Esophagus muscularis mucosa (tissue), 4 donors: ENCODE measurements around the gene MSN. TPM values are rescaled to one million over a fixed set of nuclear protein-coding genes. Genes with fewer than 3 reads are reported as not detected.

Source experiments
- DNase-seq: peaks from one replicate; pipeline ENCODE4 v3.0.0-alpha.2; 2017; ENCODE audit errors: extremely low spot score
- H3K27ac ChIP-seq, 4 donors: fragments of 200-600 bp; sonication (generic); replicated peaks in 1 of 4; 1 replicate in 3 of 4; 2 replicates in 1 of 4; pipeline ENCODE4 v1.5.1; 2016 to 2019; ENCODE audit warnings: mild to moderate bottlenecking in 1 of 4
- H3K27me3 ChIP-seq, 4 donors: fragments of 200-600 bp; sonication (generic); one replicate each; pipeline versions ENCODE4 v1.5.1 to v1.6.0; 2016 to 2019
- H3K36me3 ChIP-seq, 4 donors: fragments of 200-600 bp; sonication (generic); one replicate each; pipeline ENCODE4 v1.5.1; 2016 to 2019
- H3K4me1 ChIP-seq, 4 donors: fragments of 200-600 bp; sonication (generic); one replicate each; pipeline ENCODE4 v1.5.1; 2016 to 2019
- H3K4me3 ChIP-seq, 4 donors: fragments of 200-600 bp; sonication (generic); 1 replicate in 2 of 4; 2 replicates in 2 of 4; pipeline ENCODE4 v1.5.1; 2016 to 2019; ENCODE audit warnings: mild to moderate bottlenecking in 4 of 4, moderate library complexity in 1 of 4
- H3K9me3 ChIP-seq, 4 donors: fragments of 200-600 bp; sonication (generic); 1 replicate in 3 of 4; 2 replicates in 1 of 4; pipeline ENCODE4 v1.5.1; 2016 to 2019
- CTCF ChIP-seq, 3 experiments: fragments of 200-600 bp in 2 of 3; fragments of 450-650 bp in 1 of 3; sonication (generic) in 2 of 3; IDR thresholded peaks; one replicate each; pipeline ENCODE4 v1.5.1; 2017 to 2019; ENCODE audit warnings: antibody characterized with exemption in 3 of 3, mild to moderate bottlenecking in 2 of 3, moderate library complexity in 1 of 3
- EP300 ChIP-seq: sonication (generic); formaldehyde crosslinking; IDR thresholded peaks from one replicate; pipeline ENCODE4 v1.6.1; 2017; ENCODE audit warnings: antibody characterized with exemption
- POLR2A ChIP-seq: fragments of 450-650 bp; IDR thresholded peaks from one replicate; pipeline ENCODE4 v1.6.1; 2017; ENCODE audit warnings: antibody characterized with exemption, moderate library complexity, mild to moderate bottlenecking, low read depth
- POLR2AphosphoS5 ChIP-seq, 2 donors: sonication (generic); formaldehyde crosslinking; IDR thresholded peaks; one replicate each; pipeline ENCODE4 v1.6.1; 2017; ENCODE audit warnings: antibody characterized with exemption in 2 of 2
- WGBS: methylation state at CpG from one replicate; pipeline ENCODE4 v1.1.5; 2018; 5-methylcytosine and 5-hydroxymethylcytosine counted together
- intact Hi-C: fragments of 100-400 bp; cut with DNase I; formaldehyde crosslinking; loops from one replicate; pipeline ENCODE4 v1.15.1; 2023
- total RNA-seq, 4 donors: library from RNA; depleted of rRNA; stranded (reverse); fragments of >200 nt; gene quantifications; one replicate each; pipeline versions ENCODE4 v1.1.0 to v1.2.1, GENCODE V29; 2016

Gene MSN
- total RNA-seq, 4 donors from 2014 or later, result 206 to 311 (median 290) TPM

DNA sequence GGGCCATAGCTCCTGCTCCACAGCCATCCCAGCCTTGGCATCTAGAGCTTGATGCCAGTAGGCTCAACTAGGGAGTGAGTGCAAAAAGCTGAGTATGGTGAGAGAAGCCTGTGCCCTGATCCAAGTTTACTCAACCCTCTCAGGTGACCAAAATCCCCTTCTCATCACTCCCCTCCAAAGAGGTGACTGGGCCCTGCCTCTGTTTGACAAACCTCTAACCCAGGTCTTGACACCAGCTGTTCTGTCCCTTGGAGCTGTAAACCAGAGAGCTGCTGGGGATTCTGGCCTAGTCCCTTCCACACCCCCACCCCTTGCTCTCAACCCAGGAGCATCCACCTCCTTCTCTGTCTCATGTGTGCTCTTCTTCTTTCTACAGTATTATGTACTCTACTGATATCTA lies 73.5 kb downstream of the MSN start:
- Histone ChIP-seq H3K4me1 (no peaks in the 10 kb centered on the region), H3K4me3 (no peak overlapping the region), H3K27ac (no peak overlapping the region), H3K36me3 (peaks cover 43 to 69% (median 62%) of the 10 kb centered on the region in 4 donors), H3K27me3 (no peaks in the 10 kb centered on the region), H3K9me3 (no peaks in the 10 kb centered on the region)
- TF ChIP-seq POLR2A (no peak), EP300 (no peak), CTCF (IDR thresholded peaks at IDR 0.05) (no peak), POLR2AphosphoS5 (IDR thresholded peaks at IDR 0.05) (no peak)
- intact Hi-C loops, result no loop called here
- no peak for DNase-seq

DNA sequence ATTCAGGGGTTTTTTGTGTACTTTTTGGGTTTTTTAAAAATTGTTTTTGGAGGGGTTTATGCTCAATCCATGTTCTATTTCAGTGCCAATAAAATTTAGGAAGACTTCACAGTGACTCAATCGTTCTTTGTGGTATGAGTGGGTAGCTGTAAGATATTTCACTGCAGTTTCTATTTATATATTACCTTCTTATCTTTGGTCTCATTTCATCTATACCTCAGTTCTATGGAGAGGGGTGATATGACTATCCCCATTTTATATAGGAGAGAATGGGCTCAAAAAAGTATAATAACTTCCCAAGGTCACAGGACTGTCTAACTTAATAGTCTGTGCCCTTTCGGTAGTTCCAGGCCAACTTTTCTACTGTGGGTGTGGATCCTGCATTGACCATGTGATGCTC lies 74.4 kb downstream of the MSN start:
- Histone ChIP-seq H3K4me1 (no peaks in the 10 kb centered on the region), H3K27me3 (no peaks in the 10 kb centered on the region), H3K36me3 (peaks cover 35 to 60% (median 53%) of the 10 kb centered on the region in 4 donors), H3K27ac (no peak overlapping the region), H3K9me3 (no peaks in the 10 kb centered on the region), H3K4me3 (no peak overlapping the region)
- WGBS, result 76% methylated on average over 2 of the region's 2 CpGs
- TF ChIP-seq POLR2A (no peak), POLR2AphosphoS5 (IDR thresholded peaks at IDR 0.05) (no peak), EP300 (no peak), CTCF (IDR thresholded peaks at IDR 0.05) (no peak)
- no peak for DNase-seq
- intact Hi-C loops, result no loop called here

- no peaks in the 10 kb centered on the region for H3K27me3 ChIP-seq
- H3K4me3 ChIP-seq, result no peak overlapping the region
- intact Hi-C loops, result no loop called here
- H3K27ac ChIP-seq, result no peak overlapping the region
- 55% methylated on average over 1 of the region's 1 CpG for WGBS
- peaks cover 9 to 29% (median 22%) of the 10 kb centered on the region in 4 donors for H3K36me3 ChIP-seq
- no peaks in the 10 kb centered on the region for H3K4me1 ChIP-seq
- TF ChIP-seq CTCF (IDR thresholded peaks at IDR 0.05) (no peak), POLR2A (no peak), EP300 (no peak), POLR2AphosphoS5 (IDR thresholded peaks at IDR 0.05) (no peak)
- no peaks in the 10 kb centered on the region for H3K9me3 ChIP-seq
- DNase-seq, result no peak
Measured at GRCh38 chrX:65744965-65745364, 77.5 kb downstream of the MSN start.

GRCh38 chrX:65745427-65745826 lies 78.0 kb downstream of the MSN start:
- Histone ChIP-seq H3K4me1 (no peaks in the 10 kb centered on the region), H3K27me3 (no peaks in the 10 kb centered on the region), H3K36me3 (peaks cover 5 to 24% (median 17%) of the 10 kb centered on the region in 4 donors), H3K4me3 (no peak overlapping the region), H3K27ac (no peak overlapping the region), H3K9me3 (no peaks in the 10 kb centered on the region)
- 62% methylated on average over 6 of the region's 6 CpGs for WGBS
- TF ChIP-seq POLR2AphosphoS5 (IDR thresholded peaks at IDR 0.05), result no peak
- TF ChIP-seq POLR2A, result no peak
- TF ChIP-seq CTCF (IDR thresholded peaks at IDR 0.05), result no peak
- TF ChIP-seq EP300, result no peak
- DNase-seq, result no peak
- intact Hi-C loops, result no loop called here

GRCh38 chrX:65745992-65746391 lies 78.5 kb downstream of the MSN start:
- H3K4me3 ChIP-seq, result no peak overlapping the region
- no peak for TF ChIP-seq EP300
- no peak for TF ChIP-seq POLR2AphosphoS5 (IDR thresholded peaks at IDR 0.05)
- no peak for TF ChIP-seq POLR2A
- no peak for TF ChIP-seq CTCF (IDR thresholded peaks at IDR 0.05)
- H3K4me1 ChIP-seq, result no peaks in the 10 kb centered on the region
- H3K9me3 ChIP-seq, result no peaks in the 10 kb centered on the region
- H3K27me3 ChIP-seq, result no peaks in the 10 kb centered on the region
- peaks cover 0 to 19% (median 11%) of the 10 kb centered on the region in 4 donors for H3K36me3 ChIP-seq
- H3K27ac ChIP-seq, result no peak overlapping the region
- intact Hi-C loops, result no loop called here
- 48% methylated on average over 5 of the region's 5 CpGs for WGBS
- DNase-seq, result no peak
